22Rv1 (cell line): ENCODE measurements around the gene FYN.

Experiments
- CTCF ChIP-seq: fragments of 450-650 bp; IDR thresholded peaks from 2 replicates; pipeline ENCODE4 v1.5.1; 2017; ENCODE audit warnings: mild to moderate bottlenecking
- ZFX ChIP-seq: fragments of 450-650 bp; IDR thresholded peaks from 2 replicates; pipeline ENCODE4 v1.6.1; 2017; ENCODE audit warnings: antibody characterized with exemption, borderline replicate concordance

- TF ChIP-seq CTCF (no peak), ZFX (no peak)
Measured at GRCh38 chr6:111699123-111699522, 174.1 kb downstream of the FYN start.
